Endometrial microvascular endothelial cells (primary cell): ENCODE results near the gene BHLHA15. TPM values are rescaled to one million over a fixed set of nuclear protein-coding genes. Genes with fewer than 3 reads are reported as not detected.

ENCODE experiments used
- in situ Hi-C: cut with HindIII; loops from 2 replicates; pipeline ENCODE4 v1.10.0; 2017; ENCODE audit warnings: low sequenced_read_pairs, low pct_unique_long_range_greater_than_20kb; ENCODE audit errors: inconsistent ontology term
- total RNA-seq: library from RNA; depleted of rRNA; stranded (reverse); fragments of >200 nt; gene quantifications from one replicate; pipeline ENCODE4 v1.2.3, GENCODE V29; 2015; ENCODE audit errors: inconsistent ontology term

BHLHA15 gene
- total RNA-seq, 1 donor from 2014 or later = not detected

GRCh38 chr7:98234429-98235147 is 23.3 kb downstream of the BHLHA15 start:
- in situ Hi-C loops = no loop called here

DNA sequence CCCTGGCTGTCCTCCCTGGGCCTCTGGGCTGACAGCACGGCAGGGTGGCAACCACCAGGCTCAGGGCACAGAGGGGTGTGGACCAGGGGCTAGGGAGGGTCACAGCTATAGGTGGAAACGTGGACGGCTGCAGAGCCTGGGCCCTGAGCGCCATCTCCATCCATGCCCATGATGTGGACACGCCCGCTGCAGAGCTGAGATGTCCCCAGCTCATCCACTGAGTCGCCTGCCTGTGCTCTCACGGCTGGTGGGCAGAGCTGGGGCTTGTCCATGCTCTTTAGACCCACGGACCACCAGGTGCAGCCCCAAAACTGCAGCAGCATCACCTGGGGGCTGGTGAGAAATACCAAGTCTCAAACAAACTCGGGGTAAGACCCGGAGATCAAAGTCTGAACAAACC is 24.7 kb downstream of the BHLHA15 start:
- in situ Hi-C loops = no loop called here

DNA sequence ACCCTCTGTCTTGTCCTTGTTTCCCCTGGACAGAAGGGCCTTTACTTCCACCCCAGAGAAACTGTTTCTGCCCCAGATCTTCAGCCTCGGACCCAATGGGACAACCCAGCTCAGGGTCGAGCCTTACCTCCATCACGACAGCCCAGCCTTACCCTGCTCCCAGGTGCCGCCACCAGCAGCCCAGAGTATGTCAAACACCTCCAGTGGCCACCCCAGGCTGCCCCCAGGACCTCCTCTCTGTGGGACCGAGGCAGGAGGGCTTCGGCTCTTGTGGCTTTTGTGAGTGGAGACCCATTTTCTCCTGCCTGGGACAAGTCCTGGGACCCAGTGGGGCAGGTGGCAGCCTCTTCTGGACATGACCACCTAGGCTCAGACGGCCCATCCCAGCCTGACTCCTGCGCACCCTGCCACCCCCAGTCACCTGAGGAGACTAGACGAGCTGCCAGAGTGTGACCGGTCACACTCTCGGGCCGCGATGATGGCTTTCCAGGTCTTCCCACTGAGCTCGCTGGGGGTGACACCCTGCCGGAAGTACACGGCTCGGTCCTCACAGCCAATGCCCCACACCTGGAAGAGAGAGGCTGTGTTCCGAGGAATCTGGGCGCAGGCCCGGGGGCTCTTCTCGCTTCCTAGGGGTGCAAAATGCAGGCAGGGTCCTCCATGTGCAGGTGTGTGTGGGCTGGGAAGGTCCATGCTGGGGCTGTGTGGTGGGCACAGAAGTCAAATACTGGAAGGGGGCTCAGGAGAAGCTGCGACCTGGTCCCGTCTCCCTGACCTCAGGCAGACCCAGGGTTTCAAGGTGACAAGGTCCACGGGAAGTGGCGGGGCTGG is 25.3 kb downstream of the BHLHA15 start:
- in situ Hi-C loops = no loop called here

DNA sequence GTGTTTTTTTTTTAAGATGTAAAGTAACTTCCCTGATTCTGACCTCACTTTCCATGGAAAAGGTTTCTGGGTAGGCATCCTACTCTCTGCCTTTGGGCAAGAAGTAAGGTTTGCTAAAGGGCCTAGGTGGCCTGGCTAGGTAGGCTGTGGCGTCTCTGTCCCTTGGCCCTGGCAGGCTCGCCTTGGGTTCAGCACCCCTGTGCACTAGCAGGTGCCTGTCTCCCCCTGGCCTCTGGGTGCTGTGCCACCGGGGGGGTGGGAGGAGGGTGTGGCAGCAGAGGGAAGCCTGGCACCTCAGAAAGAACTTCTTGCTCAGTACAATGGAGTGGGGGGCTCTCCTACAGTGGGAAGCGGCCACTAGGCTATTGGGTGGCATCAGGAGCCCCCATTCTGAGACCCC is 26.8 kb downstream of the BHLHA15 start:
- in situ Hi-C loops = no loop called here

DNA sequence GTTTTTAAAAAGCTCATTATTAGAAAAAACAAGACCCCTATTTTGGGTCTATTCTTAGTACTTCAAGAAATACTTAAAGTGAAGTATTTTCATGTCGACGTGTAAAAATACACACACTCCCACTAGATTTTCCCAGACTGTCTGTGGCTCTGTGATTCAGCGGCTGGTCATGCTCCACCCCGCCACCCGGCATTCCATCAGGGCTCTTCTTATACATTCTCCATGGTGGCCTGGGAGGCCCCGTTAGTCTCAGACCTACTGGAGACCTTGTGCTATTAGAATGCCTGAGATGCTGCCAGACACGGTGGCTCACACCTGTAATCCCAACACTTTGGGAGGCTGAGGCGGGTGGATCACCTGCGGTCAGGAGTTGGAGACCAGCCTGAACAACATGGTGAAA is 27.7 kb downstream of the BHLHA15 start:
- in situ Hi-C loops = no loop called here

GRCh38 chr7:98240961-98241673 is 29.9 kb downstream of the BHLHA15 start:
- in situ Hi-C loops = no loop called here

DNA sequence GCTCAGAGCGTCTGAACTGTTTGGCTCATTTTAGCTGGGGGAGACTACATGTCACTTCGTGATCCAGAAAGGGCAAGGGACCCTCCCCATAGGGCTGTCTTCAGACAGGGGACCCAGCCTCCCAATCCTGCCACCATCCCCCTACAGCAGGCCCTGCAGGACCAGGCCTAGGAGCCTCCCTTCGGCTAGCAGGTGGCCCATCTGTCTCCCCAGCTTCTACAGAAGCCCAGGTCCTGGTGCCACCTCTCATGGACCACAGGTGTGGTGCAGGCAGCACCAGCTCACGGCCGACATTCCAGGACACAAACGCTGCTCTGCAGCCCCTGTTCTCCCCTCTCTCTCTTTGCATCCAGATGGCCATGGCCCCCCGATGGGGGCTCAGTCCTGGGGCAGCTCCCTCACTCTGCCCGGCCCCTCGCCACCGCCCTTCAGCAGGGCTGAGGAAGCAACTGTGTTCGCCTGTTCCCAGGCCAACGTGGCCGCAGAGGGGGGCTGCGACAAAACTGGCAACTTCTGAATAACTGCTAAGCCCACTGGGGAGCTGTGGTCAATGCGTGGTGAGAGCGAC is 30.5 kb downstream of the BHLHA15 start:
- in situ Hi-C loops = no loop called here

DNA sequence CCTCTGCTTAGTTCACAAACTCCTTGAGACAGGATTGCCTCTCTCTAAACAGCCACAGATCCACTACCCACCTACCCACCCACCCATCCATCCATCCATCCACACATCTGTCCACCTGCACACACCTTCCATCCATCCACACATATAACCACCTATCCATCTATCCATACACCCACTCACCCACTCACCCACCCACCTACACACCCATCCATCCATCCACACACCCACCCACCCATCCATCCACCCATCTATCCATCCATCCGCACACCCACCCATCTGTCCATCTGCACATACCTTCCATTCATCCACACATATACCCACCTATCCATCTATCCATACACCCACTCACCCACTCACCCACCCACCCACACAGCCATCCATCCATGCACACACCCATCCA is 31.1 kb downstream of the BHLHA15 start:
- in situ Hi-C loops = no loop called here

- in situ Hi-C loops = no loop called here
These were observed 31.7 kb downstream of the BHLHA15 start for GRCh38 chr7:98242934-98243333.

DNA sequence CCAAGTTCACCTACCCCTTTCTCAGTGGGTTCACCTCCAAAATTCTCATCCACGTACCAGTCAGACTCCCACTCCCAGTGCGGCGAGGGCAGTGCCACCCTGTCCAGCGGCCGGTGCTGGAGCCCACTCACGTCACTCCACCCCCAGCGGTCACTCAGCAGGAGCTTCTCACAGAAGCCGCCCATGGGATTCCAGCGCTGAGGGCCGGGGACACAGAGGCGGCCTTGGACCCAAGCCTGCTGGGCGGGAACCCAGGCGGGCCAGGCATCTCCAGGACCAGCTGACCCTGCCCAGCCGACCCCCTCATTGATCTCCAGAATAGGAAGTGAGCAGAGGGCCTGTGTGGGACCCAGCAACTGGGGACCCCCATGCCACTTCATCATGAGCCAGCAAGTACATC is 33.6 kb downstream of the BHLHA15 start:
- in situ Hi-C loops = no loop called here

DNA sequence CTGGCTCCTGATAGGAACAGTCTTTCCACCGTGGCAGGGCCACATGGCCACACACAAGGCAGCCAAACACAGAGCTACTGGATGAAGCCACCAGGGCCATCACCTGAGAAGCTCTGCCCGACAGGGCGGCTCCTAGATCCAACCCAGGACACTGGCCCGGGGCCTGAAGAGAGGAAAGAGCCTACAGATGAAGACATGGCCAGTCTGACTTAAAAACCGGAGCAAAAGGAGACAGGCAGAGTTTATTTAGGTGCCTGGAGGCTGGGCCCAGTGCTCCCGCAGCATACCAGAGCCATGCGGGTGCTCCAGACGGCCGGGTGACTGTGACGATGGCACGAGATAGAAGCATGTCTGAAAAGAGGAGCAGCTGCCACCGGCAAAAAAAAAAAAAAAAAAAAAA is 36.9 kb downstream of the BHLHA15 start:
- in situ Hi-C loops = no loop called here

- in situ Hi-C loops = no loop called here
These were observed 37.9 kb downstream of the BHLHA15 start for GRCh38 chr7:98249106-98249505.

DNA sequence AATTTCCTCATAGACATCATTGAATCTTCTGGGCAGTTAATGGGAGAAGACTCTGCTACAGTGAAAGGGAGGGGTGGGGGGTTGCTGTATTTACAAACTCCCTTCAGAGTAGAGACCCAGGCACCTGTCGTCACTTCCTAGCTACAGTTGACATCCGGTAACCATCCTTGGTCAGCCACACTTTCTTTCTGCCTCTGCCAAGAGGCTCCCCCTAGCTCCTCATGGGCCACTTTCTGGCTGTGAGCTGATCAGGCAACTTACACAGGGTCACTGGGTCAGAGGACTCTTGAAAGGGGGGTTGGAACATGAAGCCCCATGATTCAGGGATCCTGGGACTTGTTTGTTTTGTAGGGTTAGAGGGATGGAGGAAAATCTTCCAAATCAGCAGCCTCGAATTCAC is 39.5 kb downstream of the BHLHA15 start:
- in situ Hi-C loops = no loop called here

- in situ Hi-C loops = no loop called here
These were observed 40.0 kb downstream of the BHLHA15 start for GRCh38 chr7:98251231-98251600.

DNA sequence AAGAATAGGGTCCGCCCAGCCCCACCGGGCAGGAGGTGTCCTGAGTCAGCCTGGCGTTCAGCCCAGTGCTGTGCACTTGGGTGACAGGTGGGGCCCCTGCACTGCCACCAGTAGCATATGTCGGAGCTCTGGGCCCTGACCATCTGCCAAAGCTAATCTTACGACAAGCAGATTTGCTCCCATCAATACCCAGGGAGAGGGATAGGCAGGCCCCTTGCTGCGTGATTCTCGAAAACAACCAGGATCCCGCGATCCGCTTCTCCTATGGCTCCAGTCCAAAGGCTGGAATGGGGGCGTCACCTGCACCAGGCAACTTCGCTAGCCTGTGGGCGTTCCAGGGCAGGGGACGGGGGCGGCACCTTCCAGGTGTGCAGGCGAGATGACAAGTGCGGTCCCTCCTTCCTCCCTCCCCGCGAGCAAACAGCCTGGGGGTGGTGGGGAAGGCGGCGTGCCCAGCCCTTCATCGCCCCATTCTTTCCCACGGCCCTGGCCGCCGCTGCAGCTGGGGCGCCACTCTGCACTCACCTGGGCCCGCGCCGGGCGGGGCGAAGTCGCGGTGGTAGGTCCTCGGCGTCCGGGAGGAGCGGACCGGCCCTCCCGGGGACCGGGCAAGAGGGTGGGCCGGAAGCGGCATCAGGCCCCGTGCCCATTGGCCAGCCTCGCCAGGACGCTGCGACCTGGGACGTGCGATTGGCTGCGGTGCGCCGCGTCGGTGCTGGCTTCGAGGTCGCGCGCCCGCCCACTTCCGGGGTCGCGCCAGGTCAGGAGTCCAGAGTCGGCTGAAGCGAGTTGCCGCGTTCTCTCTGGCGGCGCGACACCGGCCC is 40.6 kb downstream of the BHLHA15 start, which contains the start of gene TECPR1:
Gene TECPR1 (minus strand): TSS at position 632 of the 824 bp plus-strand sequence. CDS start 6,086 bp downstream, outside the sequence.
- in situ Hi-C loops = no loop called here

DNA sequence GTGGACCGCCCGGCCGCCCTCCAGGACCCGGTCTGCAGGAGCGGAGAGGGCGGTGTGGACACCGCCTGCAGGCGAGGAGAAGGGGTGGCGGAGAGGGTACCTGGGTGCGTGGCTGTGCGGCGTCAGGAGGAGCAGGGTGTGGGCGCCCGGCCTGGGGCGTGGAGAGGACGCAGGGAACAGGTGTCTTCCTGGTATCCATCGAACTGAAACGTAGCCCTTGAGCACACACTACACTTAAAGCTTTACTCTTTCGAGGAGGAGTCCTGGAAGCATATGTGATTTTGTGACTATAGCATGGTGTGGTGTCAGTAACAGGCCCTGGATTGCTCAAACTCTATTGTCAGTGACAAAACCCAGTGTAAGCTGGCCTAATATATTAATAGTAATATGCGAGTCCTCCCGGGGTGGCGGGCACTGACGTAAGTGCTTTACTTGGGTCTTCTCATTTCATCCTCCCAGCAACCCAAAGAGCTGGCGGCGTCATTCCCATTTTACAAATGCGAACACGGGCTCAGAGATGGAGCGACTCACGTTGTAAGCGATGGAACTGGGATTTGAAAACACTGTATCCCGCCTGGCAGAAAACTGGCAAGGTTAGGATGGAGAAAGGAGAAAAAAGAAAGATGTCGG is 41.3 kb downstream of the BHLHA15 start:
- in situ Hi-C loops = no loop called here

DNA sequence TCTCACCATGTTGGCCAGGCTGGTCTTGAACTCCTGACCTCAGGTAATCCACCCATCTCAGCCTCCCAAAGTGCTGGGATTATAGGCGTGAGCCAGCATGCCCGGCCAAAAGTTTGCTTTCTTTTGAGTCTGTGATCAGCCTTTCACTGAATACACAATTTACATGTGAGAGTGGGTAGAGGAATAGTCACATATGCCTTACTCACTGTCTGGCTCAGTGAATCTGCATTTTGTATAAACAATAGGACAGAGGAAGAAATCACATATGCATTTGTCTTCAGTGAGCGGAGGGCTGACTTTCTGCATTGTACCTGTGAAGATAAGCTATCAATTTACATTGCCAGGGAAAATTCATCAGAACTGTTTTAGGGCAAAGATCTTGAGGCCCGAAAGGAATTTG is 43.3 kb downstream of the BHLHA15 start:
- in situ Hi-C loops = no loop called here

DNA sequence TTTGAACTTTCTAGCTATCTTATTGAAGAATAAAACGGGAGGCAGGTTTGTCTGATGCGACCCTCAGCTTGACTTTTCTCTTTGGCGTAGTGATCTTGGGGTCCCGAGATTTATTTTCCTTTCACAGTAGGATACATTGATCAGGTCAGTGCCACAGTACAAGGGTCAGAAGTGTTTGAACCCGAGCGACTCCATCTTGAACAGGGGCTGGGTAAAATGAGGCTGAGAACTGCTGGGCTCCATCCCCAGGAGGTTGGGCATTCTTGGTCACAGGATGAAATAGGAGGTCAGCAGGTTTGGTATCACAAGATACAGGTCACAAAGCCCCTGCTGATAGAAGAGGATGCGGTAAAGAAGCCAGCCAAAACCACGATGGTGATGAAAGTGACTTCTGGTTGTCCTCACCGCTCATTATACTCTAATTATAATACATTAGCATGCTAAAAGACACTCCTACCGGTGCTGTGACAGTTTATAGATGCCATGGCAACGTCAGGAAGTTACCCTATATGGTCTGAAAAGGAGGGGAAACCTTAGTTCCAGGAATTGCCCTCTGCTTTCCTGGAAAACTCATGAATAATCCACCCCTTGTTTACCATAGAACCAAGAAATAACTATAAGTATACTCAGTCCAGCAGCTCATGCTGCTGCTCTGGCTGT is 43.8 kb downstream of the BHLHA15 start:
- in situ Hi-C loops = no loop called here
